Endodermal cell (in vitro differentiated cells): ENCODE results near the gene DDAH1. TPM values are rescaled to one million over a fixed set of nuclear protein-coding genes. Genes with fewer than 3 reads are reported as not detected.

Experiments
- DNase-seq: peaks from one replicate; pipeline ENCODE4 v3.0.0-alpha.2; 2017
- H3K27ac ChIP-seq: 2 replicates; pipeline ENCODE4 v1.5.1; 2013; ENCODE audit warnings: mild to moderate bottlenecking, low read depth, low read length, moderate library complexity
- H3K27me3 ChIP-seq: 2 replicates; pipeline ENCODE4 v1.6.1; 2013; ENCODE audit warnings: mild to moderate bottlenecking, low read length, moderate library complexity; ENCODE audit not compliant: insufficient read depth, control insufficient read depth, poor library complexity, severe bottlenecking
- H3K36me3 ChIP-seq: 2 replicates; pipeline ENCODE4 v1.7.0; 2013; ENCODE audit warnings: mild to moderate bottlenecking, low read length, moderate library complexity; ENCODE audit not compliant: control insufficient read depth, insufficient read depth
- H3K4me1 ChIP-seq: one replicate; pipeline ENCODE4 v1.7.0; 2013; ENCODE audit warnings: low read length; ENCODE audit not compliant: control insufficient read depth, insufficient read depth
- H3K4me3 ChIP-seq: 2 replicates; pipeline ENCODE4 v1.5.1; 2013; ENCODE audit warnings: mild to moderate bottlenecking, low read length, moderate library complexity
- H3K9ac ChIP-seq: 2 replicates; pipeline ENCODE4 v1.6.1; 2013; ENCODE audit warnings: mild to moderate bottlenecking, low read length, moderate library complexity; ENCODE audit not compliant: poor library complexity, severe bottlenecking; ENCODE audit errors: extremely low read depth
- H3K9me3 ChIP-seq: 2 replicates; pipeline ENCODE4 v1.6.1; 2013; ENCODE audit warnings: mild to moderate bottlenecking, low read length, moderate library complexity; ENCODE audit not compliant: control insufficient read depth
- H3K27ac Mint-ChIP-seq: 2 replicates; pipeline ENCODE4 v1.8.0; 2020; ENCODE audit warnings: mixed read lengths
- H3K27me3 Mint-ChIP-seq: 2 replicates; pipeline ENCODE4 v1.8.0; 2021; ENCODE audit warnings: mild to moderate bottlenecking, mixed read lengths; ENCODE audit not compliant: insufficient read depth
- H3K36me3 Mint-ChIP-seq: 2 replicates; pipeline ENCODE4 v1.8.0; 2020; ENCODE audit warnings: low read depth, mixed read lengths
- H3K4me1 Mint-ChIP-seq: 2 replicates; pipeline ENCODE4 v1.8.0; 2020; ENCODE audit warnings: mixed read lengths
- H3K4me3 Mint-ChIP-seq: 2 replicates; pipeline ENCODE4 v1.8.0; 2020; ENCODE audit warnings: mild to moderate bottlenecking, moderate library complexity, mixed read lengths
- H3K9me3 Mint-ChIP-seq: 2 replicates; pipeline ENCODE4 v1.8.0; 2020; ENCODE audit warnings: mild to moderate bottlenecking, mixed read lengths
- WGBS, 2 experiments: methylation state at CpG; one replicate each; pipeline versions ENCODE4 v1.1.5 to v1.1.7; 2013; ENCODE audit warnings: missing lambda C conversion rate in 2 of 2, mixed read lengths in 1 of 2; ENCODE audit not compliant: insufficient coverage in 1 of 2, insufficient read length in 1 of 2; 5-methylcytosine and 5-hydroxymethylcytosine counted together
- total RNA-seq, 2 donors: library from RNA; stranded (reverse); fragmentation: NEBNext Ultra II Directional in 1 of 2; extraction: Animal tissue kit (Norgen Biotek cat#: 25700) in 1 of 2; gene quantifications; 2 replicates in 1 of 2; 3 replicates in 1 of 2; pipeline ENCODE4 v1.2.1, GENCODE V29; 2021
- TF ChIP-seq, protein P1 (sequence below): fragments of 200-600 bp; sonication (generic); conservative IDR thresholded peaks from 2 replicates; pipeline ENCODE4 v1.5.0; 2021; ENCODE audit warnings: antibody characterized with exemption, mild to moderate bottlenecking

DDAH1 gene
- total RNA-seq, 2 donors from 2014 or later: 16.3 to 22.8 TPM

DNA sequence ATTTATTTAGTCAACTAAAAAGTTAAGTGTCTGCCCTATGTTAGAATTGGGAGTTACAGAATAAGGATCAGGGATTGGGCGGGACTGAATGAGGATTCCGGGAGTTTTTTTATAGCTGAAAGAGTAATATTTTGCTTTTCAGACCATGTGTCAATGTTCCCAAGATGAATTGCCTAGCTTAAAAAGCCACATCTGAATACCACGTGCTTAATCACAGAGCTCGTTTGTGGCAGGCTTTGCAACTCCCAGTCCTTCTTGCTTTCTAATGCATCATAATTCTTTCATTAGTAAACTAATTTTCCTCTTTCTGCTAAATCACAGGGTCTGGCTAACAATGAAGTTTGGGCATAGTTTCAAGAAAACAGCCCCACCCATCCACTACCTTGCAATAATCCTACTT, 184.3 kb downstream of the DDAH1 start:
- H3K9me3 Mint-ChIP-seq: no peaks in the 10 kb centered on the region
- Histone ChIP-seq H3K27ac (no peak overlapping the region), H3K27me3 (no peaks in the 10 kb centered on the region), H3K4me3 (no peak overlapping the region), H3K4me1 (no peaks in the 10 kb centered on the region), H3K9ac (no peak overlapping the region), H3K36me3 (no peaks in the 10 kb centered on the region), H3K9me3 (no peaks in the 10 kb centered on the region)
- TF ChIP-seq, protein P1, sequence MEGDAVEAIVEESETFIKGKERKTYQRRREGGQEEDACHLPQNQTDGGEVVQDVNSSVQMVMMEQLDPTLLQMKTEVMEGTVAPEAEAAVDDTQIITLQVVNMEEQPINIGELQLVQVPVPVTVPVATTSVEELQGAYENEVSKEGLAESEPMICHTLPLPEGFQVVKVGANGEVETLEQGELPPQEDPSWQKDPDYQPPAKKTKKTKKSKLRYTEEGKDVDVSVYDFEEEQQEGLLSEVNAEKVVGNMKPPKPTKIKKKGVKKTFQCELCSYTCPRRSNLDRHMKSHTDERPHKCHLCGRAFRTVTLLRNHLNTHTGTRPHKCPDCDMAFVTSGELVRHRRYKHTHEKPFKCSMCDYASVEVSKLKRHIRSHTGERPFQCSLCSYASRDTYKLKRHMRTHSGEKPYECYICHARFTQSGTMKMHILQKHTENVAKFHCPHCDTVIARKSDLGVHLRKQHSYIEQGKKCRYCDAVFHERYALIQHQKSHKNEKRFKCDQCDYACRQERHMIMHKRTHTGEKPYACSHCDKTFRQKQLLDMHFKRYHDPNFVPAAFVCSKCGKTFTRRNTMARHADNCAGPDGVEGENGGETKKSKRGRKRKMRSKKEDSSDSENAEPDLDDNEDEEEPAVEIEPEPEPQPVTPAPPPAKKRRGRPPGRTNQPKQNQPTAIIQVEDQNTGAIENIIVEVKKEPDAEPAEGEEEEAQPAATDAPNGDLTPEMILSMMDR: no peak
- DNase-seq: no peak
- 88 to 91% methylated on average over 4 of the region's 4 CpGs for WGBS, 2 experiments
- no peak overlapping the region for H3K27ac Mint-ChIP-seq
- H3K27me3 Mint-ChIP-seq: no peaks in the 10 kb centered on the region
- no peak overlapping the region for H3K4me3 Mint-ChIP-seq
- H3K36me3 Mint-ChIP-seq: no peaks in the 10 kb centered on the region
- H3K4me1 Mint-ChIP-seq: peaks cover 4% of the 10 kb centered on the region

DNA sequence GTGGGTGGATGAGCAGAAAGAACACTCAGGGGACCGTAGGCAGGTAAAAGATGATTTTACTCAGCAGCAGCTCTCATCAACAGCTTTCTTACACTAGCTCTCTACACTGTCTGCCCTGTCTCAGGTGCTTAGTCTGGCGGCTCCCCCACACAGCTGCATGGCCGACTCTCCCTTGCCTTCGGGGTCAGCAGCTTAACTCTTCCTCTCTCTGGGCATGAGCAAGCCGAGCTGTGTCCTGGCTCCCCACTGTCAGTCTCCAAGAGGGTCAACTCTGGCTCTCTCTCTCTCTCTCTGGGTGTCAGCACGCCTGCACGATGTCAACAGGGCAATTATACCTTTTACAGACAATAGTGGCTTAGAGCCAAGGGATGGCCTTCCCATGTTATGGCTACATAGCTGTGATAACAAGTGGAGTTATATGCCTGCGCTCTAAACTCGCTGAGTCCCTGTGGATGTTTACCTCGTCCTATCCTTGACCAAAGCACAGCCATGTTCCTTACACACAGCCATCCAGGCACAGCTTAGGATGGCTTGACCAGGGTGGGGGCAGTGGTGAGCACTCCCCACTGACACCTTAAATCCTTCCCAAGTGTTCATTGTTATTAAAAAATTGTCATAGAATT, 185.4 kb downstream of the DDAH1 start:
- no peak for DNase-seq
- Mint-ChIP-seq H3K9me3 (no peaks in the 10 kb centered on the region), H3K4me3 (no peak overlapping the region), H3K27ac (no peak overlapping the region), H3K4me1 (peaks cover 15% of the 10 kb centered on the region), H3K36me3 (no peaks in the 10 kb centered on the region), H3K27me3 (no peaks in the 10 kb centered on the region)
- Histone ChIP-seq H3K27ac (no peak overlapping the region), H3K9ac (no peak overlapping the region), H3K4me3 (no peak overlapping the region), H3K36me3 (no peaks in the 10 kb centered on the region), H3K9me3 (no peaks in the 10 kb centered on the region), H3K4me1 (peaks cover 7% of the 10 kb centered on the region), H3K27me3 (no peaks in the 10 kb centered on the region)
- 92 to 100% methylated on average over 6 to 10 of the region's 10 CpGs for WGBS, 2 experiments
- TF ChIP-seq, protein P1: no peak

DNA sequence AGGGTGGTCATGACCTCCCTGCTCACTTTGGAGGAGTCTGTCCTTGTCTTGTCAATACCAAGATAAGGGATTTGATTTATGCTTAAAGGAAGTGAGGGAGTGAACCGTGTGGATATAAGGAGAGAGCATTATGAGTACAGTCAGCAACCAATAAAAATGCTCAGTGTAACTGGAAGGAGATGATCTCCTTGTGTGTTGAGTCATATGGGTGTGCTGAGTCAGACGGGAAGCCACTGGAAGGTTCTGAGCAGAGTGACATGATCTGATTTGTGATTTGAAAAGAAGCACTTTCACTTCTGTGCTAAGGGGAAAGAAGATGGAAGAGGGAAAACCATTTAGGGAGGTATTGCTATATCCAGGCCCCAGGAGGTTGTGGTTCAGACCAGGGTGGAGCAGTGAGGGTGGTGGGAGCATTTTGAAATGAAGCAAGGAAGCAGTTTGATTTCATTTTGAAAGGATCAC, 186.1 kb downstream of the DDAH1 start:
- Histone ChIP-seq H3K27me3 (no peaks in the 10 kb centered on the region), H3K27ac (no peak overlapping the region), H3K9ac (no peak overlapping the region), H3K4me3 (no peak overlapping the region), H3K4me1 (peaks cover 7% of the 10 kb centered on the region), H3K9me3 (no peaks in the 10 kb centered on the region), H3K36me3 (no peaks in the 10 kb centered on the region)
- H3K9me3 Mint-ChIP-seq: no peaks in the 10 kb centered on the region
- peaks cover 1% of the 10 kb centered on the region for H3K36me3 Mint-ChIP-seq
- TF ChIP-seq, protein P1: no peak
- WGBS, 2 experiments: 79 to 80% methylated on average over 2 of the region's 2 CpGs
- H3K4me3 Mint-ChIP-seq: no peak overlapping the region
- no peak for DNase-seq
- H3K4me1 Mint-ChIP-seq: peaks cover 18% of the 10 kb centered on the region
- no peaks in the 10 kb centered on the region for H3K27me3 Mint-ChIP-seq
- H3K27ac Mint-ChIP-seq: no peak overlapping the region
